ENCODE results near the gene DLGAP1. TPM values are rescaled to one million over a fixed set of nuclear protein-coding genes. Genes with fewer than 3 reads are reported as not detected.

The DLGAP1 gene
- total and polyA plus RNA-seq, 4 donors = 0.54 to 11.8 (median 3.1) TPM

- Histone ChIP-seq H3K27ac (ENCODE audit: low read depth in 1 of 2, low read length in 1 of 2) (no peak overlapping the region), H3K36me3 (ENCODE audit: control insufficient read depth in 4 of 4, insufficient read depth in 4 of 4, low read length in 4 of 4) (no peaks in the 10 kb centered on the region), H3K4me1 (ENCODE audit: control insufficient read depth in 5 of 5, insufficient read depth in 5 of 5, low read length in 5 of 5) (no peaks in the 10 kb centered on the region), H3K9ac (ENCODE audit: insufficient read depth in 1 of 2, low read length in 2 of 2) (no peak overlapping the region), H3K9me3 (ENCODE audit: control insufficient read depth in 4 of 4, insufficient read depth in 3 of 4, low read length in 3 of 4) (no peaks in the 10 kb centered on the region), H3K27me3 (ENCODE audit: control insufficient read depth in 3 of 3, insufficient read depth in 3 of 3, low read length in 2 of 3) (no peaks in the 10 kb centered on the region), H3K4me3 (no peak overlapping the region)
- no peak for TF ChIP-seq CTCF (IDR thresholded peaks at IDR 0.05; ENCODE audit: control extremely low read depth, extremely low read depth)
- ATAC-seq (ENCODE audit: insufficient read depth, low FRiP score) (no peak), DNase-seq (no peak)
- 93% methylated on average over 13 of the region's 13 CpGs for WGBS, 2 donors
Measured at GRCh38 chr18:3930126-3931012, 524.7 kb downstream of the DLGAP1 start.

- no peaks in the 10 kb centered on the region for H3K4me1 ChIP-seq (ENCODE audit: control insufficient read depth in 5 of 5, insufficient read depth in 5 of 5, low read length in 5 of 5)
- H3K27ac ChIP-seq (ENCODE audit: low read depth in 1 of 2, low read length in 1 of 2) = no peak overlapping the region
- H3K4me3 ChIP-seq = no peak overlapping the region
- ATAC-seq (ENCODE audit: insufficient read depth, low FRiP score) (no peak), DNase-seq (no peak)
- 82 to 93% methylated on average over 1 of the region's 1 CpG for WGBS, 2 donors
- H3K36me3 ChIP-seq (ENCODE audit: control insufficient read depth in 4 of 4, insufficient read depth in 4 of 4, low read length in 4 of 4) = no peaks in the 10 kb centered on the region
- H3K9me3 ChIP-seq (ENCODE audit: control insufficient read depth in 4 of 4, insufficient read depth in 3 of 4, low read length in 3 of 4) = no peaks in the 10 kb centered on the region
- no peak for TF ChIP-seq CTCF (IDR thresholded peaks at IDR 0.05; ENCODE audit: control extremely low read depth, extremely low read depth)
- no peaks in the 10 kb centered on the region for H3K27me3 ChIP-seq (ENCODE audit: control insufficient read depth in 3 of 3, insufficient read depth in 3 of 3, low read length in 2 of 3)
- H3K9ac ChIP-seq (ENCODE audit: insufficient read depth in 1 of 2, low read length in 2 of 2) = no peak overlapping the region
Measured at GRCh38 chr18:3924455-3924854, 530.7 kb downstream of the DLGAP1 start.

GRCh38 chr18:3923750-3924149 lies 531.4 kb downstream of the DLGAP1 start:
- no peak for TF ChIP-seq CTCF (IDR thresholded peaks at IDR 0.05; ENCODE audit: control extremely low read depth, extremely low read depth)
- Histone ChIP-seq H3K36me3 (ENCODE audit: control insufficient read depth in 4 of 4, insufficient read depth in 4 of 4, low read length in 4 of 4) (no peaks in the 10 kb centered on the region), H3K9ac (ENCODE audit: insufficient read depth in 1 of 2, low read length in 2 of 2) (no peak overlapping the region), H3K4me1 (ENCODE audit: control insufficient read depth in 5 of 5, insufficient read depth in 5 of 5, low read length in 5 of 5) (peaks cover 0 to 4% (median 0%) of the 10 kb centered on the region in 5 donors), H3K4me3 (no peak overlapping the region), H3K9me3 (ENCODE audit: control insufficient read depth in 4 of 4, insufficient read depth in 3 of 4, low read length in 3 of 4) (no peaks in the 10 kb centered on the region), H3K27me3 (ENCODE audit: control insufficient read depth in 3 of 3, insufficient read depth in 3 of 3, low read length in 2 of 3) (no peaks in the 10 kb centered on the region), H3K27ac (ENCODE audit: low read depth in 1 of 2, low read length in 1 of 2) (no peak overlapping the region)
- ATAC-seq (ENCODE audit: insufficient read depth, low FRiP score) = no peak
- DNase-seq = no peak
- WGBS, 2 donors = 71 to 82% methylated on average over 2 of the region's 2 CpGs

Measured in lung (tissue), 12 donors.